RWPE2 (cell line): Measurements from ENCODE around the gene PTPRN2.
A peak's percentile ranks its signal among the peaks of the same experiment; 100 is the strongest.

Source experiments
- ATAC-seq: fragments of 200-7000 bp; cut with Tn5 transposase; 3 replicates; pipeline ENCODE4 v1.9.1; 2021; ENCODE audit warnings: low read depth
- DNase-seq: peaks from one replicate; pipeline ENCODE4 v3.0.0-alpha.2; 2020; ENCODE audit warnings: low spot score
- H3K27ac ChIP-seq: fragments of 450-650 bp; 2 replicates; pipeline ENCODE4 v1.5.1; 2017; ENCODE audit warnings: mild to moderate bottlenecking; ENCODE audit not compliant: poor library complexity, severe bottlenecking
- H3K27me3 ChIP-seq: fragments of 250-450 bp; sonication (Bioruptor Pico); 2 replicates; pipeline ENCODE4 v1.5.1; 2021; ENCODE audit warnings: mild to moderate bottlenecking, moderate library complexity; ENCODE audit not compliant: insufficient read depth, poor library complexity, severe bottlenecking
- H3K36me3 ChIP-seq: fragments of 250-450 bp; sonication (Bioruptor Pico); 2 replicates; pipeline ENCODE4 v1.5.1; 2020; ENCODE audit warnings: low read depth, mild to moderate bottlenecking, moderate library complexity
- H3K4me1 ChIP-seq: fragments of 250-450 bp; sonication (Bioruptor Pico); 2 replicates; pipeline ENCODE4 v1.5.1; 2021; ENCODE audit warnings: mild to moderate bottlenecking, moderate library complexity; ENCODE audit not compliant: insufficient read depth, poor library complexity, severe bottlenecking
- H3K4me3 ChIP-seq: fragments of 250-450 bp; sonication (Bioruptor Pico); 2 replicates; pipeline ENCODE4 v1.5.1; 2021; ENCODE audit warnings: mild to moderate bottlenecking, moderate library complexity; ENCODE audit not compliant: severe bottlenecking
- H3K9me3 ChIP-seq: fragments of 250-450 bp; sonication (Bioruptor Pico); 2 replicates; pipeline ENCODE4 v1.5.1; 2021; ENCODE audit warnings: mild to moderate bottlenecking, moderate library complexity; ENCODE audit not compliant: severe bottlenecking
- TF ChIP-seq, protein P1 (sequence below): fragments of 450-650 bp; IDR thresholded peaks from one replicate; pipeline ENCODE4 v1.5.1; 2017; ENCODE audit warnings: mild to moderate bottlenecking, moderate library complexity; ENCODE audit not compliant: poor library complexity, severe bottlenecking

Gene PTPRN2

DNA sequence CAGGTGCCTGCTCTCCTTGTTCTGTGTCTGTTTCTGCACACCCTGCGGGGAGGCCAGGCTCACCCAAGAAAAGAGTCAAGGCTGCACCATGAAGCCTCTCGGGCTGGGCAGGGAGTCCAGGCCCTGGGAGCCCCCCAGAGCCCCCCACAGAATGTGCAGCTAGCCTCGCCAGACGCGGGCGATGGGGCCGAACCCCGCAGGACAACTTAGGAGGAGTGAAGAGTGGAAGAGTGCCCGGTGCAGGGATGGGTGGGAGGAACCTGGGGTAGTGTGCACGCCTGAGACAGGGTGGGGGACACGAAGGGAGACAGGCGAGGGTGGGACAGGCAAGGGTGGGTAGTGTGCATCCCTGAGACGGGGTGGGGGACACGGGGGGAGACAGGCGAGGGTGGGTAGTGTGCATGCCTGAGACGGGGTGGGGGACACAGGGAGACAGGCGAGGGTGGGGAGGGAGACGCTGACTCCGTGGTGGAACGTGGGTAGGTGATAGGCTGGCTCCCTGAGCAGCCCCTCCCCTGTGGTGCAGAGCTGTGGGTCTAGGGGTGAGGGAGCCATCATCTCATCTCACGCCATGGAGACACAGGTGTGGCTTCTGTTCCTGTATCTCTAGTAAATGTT, 635.5 kb downstream of the PTPRN2 start:
- Histone ChIP-seq H3K36me3 (no peaks in the 10 kb centered on the region), H3K27me3 (no peaks in the 10 kb centered on the region)

DNA sequence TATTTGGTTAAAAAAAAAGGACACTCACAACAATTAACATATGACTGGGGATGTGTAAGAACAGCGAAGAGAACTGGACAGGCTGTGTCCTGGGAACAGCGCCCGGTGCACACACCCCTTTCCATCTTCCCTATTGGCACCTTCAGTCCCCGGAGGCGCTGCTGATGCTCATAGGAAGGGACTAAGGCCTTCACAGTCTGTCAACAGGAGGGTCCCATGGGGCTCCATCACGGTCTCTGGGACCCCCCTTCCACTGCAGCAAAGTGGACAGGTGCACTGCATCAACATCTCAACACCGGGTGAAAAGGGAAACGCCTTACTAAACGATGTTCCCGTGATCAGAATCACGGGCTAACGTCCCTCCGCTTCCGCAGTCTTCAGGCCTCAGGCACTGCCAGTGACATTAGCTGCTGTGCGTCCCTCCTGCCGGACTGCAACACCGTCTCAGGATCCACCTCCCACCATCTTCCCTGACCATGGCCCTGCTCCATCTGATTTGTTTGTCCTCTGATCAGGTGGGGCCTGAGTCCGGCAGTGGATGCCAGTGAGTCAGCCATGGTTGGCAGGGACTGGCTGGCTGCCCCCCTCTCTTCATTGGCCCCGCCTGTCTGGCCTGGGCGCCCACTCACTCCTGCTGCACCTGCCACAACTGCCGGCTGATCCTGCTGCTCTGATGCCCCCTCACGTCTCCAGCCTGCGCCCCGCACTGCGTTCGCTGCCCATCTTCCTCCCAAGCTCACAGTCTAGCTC, 636.1 kb downstream of the PTPRN2 start:
- TF ChIP-seq, protein P1, sequence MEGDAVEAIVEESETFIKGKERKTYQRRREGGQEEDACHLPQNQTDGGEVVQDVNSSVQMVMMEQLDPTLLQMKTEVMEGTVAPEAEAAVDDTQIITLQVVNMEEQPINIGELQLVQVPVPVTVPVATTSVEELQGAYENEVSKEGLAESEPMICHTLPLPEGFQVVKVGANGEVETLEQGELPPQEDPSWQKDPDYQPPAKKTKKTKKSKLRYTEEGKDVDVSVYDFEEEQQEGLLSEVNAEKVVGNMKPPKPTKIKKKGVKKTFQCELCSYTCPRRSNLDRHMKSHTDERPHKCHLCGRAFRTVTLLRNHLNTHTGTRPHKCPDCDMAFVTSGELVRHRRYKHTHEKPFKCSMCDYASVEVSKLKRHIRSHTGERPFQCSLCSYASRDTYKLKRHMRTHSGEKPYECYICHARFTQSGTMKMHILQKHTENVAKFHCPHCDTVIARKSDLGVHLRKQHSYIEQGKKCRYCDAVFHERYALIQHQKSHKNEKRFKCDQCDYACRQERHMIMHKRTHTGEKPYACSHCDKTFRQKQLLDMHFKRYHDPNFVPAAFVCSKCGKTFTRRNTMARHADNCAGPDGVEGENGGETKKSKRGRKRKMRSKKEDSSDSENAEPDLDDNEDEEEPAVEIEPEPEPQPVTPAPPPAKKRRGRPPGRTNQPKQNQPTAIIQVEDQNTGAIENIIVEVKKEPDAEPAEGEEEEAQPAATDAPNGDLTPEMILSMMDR = no peak
- ATAC-seq (no peak), DNase-seq (no peak)
- Histone ChIP-seq H3K9me3 (peaks cover 4% of the 10 kb centered on the region), H3K27ac (no peak overlapping the region), H3K4me3 (no peak overlapping the region), H3K27me3 (no peaks in the 10 kb centered on the region), H3K36me3 (no peaks in the 10 kb centered on the region), H3K4me1 (no peaks in the 10 kb centered on the region)

More for the DNA sequence above, 635.5 kb downstream of the PTPRN2 start:
- no peaks in the 10 kb centered on the region for H3K4me1 ChIP-seq
- DNase-seq = no peak
- H3K27ac ChIP-seq = no peak overlapping the region
- TF ChIP-seq, protein P1 = no peak
- H3K4me3 ChIP-seq = no peak overlapping the region
- H3K9me3 ChIP-seq = peaks cover 4% of the 10 kb centered on the region
- ATAC-seq = no peak

DNA sequence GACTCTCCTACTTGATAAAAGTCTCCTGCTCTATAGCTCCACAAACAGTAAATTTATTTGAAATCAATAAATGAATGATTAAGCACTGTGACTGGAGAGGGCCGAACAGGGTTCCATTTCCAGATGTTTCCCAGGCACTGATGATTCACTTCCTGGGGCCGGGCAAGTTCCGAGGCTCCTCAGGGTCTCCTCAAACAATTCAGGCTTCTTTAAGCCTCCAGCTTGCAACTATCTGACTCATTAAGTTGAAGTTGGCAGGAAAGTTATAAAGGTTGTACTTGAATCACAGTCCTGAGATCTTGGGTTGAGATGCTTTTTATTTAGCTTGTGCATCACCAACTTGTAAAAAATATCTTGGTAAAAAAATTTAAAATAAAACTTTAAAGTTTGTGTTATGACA, 637.9 kb downstream of the PTPRN2 start:
- H3K27ac ChIP-seq = no peak overlapping the region
- no peaks in the 10 kb centered on the region for H3K36me3 ChIP-seq
- ATAC-seq (peak; percentile 61; the same call in 2 of the 3 replicates), DNase-seq (no peak)
- TF ChIP-seq, protein P1 = no peak
- no peaks in the 10 kb centered on the region for H3K27me3 ChIP-seq
- peaks cover 4% of the 10 kb centered on the region for H3K9me3 ChIP-seq
- H3K4me3 ChIP-seq = no peak overlapping the region
- no peaks in the 10 kb centered on the region for H3K4me1 ChIP-seq

DNA sequence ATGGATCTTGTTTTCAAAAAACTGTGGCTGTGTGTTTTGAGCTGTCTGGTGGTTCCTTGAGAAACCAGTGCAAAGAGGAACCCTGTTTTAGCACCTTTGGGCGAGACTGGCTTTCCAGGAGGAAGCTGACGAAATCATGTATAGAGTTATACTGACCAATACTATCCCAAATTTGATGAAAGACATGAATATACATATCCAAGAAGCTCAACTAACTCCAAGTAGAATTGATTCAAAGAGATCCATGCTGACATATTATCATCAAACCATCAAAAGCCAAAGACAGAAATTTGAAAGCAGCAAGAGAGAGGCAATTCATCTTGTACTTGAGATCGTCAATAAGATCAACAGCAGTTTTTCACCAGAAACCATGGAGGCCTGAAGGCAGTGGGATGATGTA, 640.1 kb downstream of the PTPRN2 start:
- TF ChIP-seq, protein P1 = no peak
- no peak overlapping the region for H3K4me3 ChIP-seq
- H3K4me1 ChIP-seq = no peaks in the 10 kb centered on the region
- ATAC-seq (no peak), DNase-seq (no peak)
- H3K36me3 ChIP-seq = no peaks in the 10 kb centered on the region
- H3K27ac ChIP-seq = no peak overlapping the region
- H3K27me3 ChIP-seq = no peaks in the 10 kb centered on the region
- peaks cover 4% of the 10 kb centered on the region for H3K9me3 ChIP-seq
